ENCODE measurements around the gene PLD1. TPM values are rescaled to one million over a fixed set of nuclear protein-coding genes. Genes with fewer than 3 reads are reported as not detected.

Gene PLD1
- total and polyA plus RNA-seq, 10 of the 15 experiments (the other 5 are each of a cell fraction or from before 2014, with no cell fraction given), result 2.9 to 108 (median 3.6) TPM

DNA sequence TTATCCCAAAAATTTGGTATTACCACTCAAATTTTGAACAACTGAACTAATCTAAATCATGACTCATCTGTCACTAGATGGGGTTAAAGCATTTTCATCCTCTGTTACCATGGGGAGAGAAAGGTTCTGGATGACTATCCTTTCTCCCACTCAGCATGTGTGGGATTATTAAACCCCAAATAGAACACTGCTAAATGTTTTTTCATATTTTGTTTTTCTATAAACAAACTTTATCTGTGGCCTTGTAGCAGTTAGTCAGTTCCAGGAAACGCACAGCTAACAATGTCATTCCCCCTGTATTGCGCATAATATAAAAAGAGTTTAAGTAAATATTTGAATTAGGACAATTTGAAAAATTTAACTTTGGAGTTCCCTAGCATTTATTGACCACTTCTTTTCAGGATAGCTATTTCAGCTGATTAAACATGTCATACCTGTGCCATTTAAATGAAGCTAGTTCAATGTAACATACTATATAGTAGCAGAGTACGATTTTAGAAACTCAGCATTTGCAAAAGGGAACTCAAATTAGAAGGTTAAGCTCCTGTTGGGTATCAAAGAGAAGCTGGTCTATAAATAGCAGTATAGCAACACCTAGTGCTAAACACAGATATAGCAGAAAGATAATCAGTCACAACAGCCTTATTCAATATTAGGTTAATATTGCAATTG, 23.6 kb upstream of the PLD1 start (continued):
- TF ChIP-seq, protein P1, sequence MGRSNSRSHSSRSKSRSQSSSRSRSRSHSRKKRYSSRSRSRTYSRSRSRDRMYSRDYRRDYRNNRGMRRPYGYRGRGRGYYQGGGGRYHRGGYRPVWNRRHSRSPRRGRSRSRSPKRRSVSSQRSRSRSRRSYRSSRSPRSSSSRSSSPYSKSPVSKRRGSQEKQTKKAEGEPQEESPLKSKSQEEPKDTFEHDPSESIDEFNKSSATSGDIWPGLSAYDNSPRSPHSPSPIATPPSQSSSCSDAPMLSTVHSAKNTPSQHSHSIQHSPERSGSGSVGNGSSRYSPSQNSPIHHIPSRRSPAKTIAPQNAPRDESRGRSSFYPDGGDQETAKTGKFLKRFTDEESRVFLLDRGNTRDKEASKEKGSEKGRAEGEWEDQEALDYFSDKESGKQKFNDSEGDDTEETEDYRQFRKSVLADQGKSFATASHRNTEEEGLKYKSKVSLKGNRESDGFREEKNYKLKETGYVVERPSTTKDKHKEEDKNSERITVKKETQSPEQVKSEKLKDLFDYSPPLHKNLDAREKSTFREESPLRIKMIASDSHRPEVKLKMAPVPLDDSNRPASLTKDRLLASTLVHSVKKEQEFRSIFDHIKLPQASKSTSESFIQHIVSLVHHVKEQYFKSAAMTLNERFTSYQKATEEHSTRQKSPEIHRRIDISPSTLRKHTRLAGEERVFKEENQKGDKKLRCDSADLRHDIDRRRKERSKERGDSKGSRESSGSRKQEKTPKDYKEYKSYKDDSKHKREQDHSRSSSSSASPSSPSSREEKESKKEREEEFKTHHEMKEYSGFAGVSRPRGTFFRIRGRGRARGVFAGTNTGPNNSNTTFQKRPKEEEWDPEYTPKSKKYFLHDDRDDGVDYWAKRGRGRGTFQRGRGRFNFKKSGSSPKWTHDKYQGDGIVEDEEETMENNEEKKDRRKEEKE (IDR thresholded peaks at IDR 0.05), result no peak
- TF ChIP-seq, protein P2, sequence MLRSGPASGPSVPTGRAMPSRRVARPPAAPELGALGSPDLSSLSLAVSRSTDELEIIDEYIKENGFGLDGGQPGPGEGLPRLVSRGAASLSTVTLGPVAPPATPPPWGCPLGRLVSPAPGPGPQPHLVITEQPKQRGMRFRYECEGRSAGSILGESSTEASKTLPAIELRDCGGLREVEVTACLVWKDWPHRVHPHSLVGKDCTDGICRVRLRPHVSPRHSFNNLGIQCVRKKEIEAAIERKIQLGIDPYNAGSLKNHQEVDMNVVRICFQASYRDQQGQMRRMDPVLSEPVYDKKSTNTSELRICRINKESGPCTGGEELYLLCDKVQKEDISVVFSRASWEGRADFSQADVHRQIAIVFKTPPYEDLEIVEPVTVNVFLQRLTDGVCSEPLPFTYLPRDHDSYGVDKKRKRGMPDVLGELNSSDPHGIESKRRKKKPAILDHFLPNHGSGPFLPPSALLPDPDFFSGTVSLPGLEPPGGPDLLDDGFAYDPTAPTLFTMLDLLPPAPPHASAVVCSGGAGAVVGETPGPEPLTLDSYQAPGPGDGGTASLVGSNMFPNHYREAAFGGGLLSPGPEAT (IDR thresholded peaks at IDR 0.05; ENCODE audit: low read depth), result no peak; the same call in 1 of the 2 replicates
- TF ChIP-seq SMC3 (IDR thresholded peaks at IDR 0.05; ENCODE audit: borderline replicate concordance, low read length) (peak; percentile 79), SMAD5 (IDR thresholded peaks at IDR 0.05; ENCODE audit: low read depth) (no peak), SRF (IDR thresholded peaks at IDR 0.05; ENCODE audit: low read depth in 2 of 2, low read length in 2 of 2) (no peak), CREM (IDR thresholded peaks at IDR 0.05; ENCODE audit: low read depth) (no peak), PML (IDR thresholded peaks at IDR 0.05; ENCODE audit: low read length) (no peak), CHD1 (IDR thresholded peaks at IDR 0.05; ENCODE audit: low read depth, low read length) (no peak), LARP7 (IDR thresholded peaks at IDR 0.05) (no peak), CEBPB (IDR thresholded peaks at IDR 0.05; ENCODE audit: borderline replicate concordance in 1 of 2, low read depth in 2 of 2, low read length in 2 of 2) (no peak), KDM1A (IDR thresholded peaks at IDR 0.05; ENCODE audit: borderline replicate concordance) (no peak)
- TF ChIP-seq, protein P3, sequence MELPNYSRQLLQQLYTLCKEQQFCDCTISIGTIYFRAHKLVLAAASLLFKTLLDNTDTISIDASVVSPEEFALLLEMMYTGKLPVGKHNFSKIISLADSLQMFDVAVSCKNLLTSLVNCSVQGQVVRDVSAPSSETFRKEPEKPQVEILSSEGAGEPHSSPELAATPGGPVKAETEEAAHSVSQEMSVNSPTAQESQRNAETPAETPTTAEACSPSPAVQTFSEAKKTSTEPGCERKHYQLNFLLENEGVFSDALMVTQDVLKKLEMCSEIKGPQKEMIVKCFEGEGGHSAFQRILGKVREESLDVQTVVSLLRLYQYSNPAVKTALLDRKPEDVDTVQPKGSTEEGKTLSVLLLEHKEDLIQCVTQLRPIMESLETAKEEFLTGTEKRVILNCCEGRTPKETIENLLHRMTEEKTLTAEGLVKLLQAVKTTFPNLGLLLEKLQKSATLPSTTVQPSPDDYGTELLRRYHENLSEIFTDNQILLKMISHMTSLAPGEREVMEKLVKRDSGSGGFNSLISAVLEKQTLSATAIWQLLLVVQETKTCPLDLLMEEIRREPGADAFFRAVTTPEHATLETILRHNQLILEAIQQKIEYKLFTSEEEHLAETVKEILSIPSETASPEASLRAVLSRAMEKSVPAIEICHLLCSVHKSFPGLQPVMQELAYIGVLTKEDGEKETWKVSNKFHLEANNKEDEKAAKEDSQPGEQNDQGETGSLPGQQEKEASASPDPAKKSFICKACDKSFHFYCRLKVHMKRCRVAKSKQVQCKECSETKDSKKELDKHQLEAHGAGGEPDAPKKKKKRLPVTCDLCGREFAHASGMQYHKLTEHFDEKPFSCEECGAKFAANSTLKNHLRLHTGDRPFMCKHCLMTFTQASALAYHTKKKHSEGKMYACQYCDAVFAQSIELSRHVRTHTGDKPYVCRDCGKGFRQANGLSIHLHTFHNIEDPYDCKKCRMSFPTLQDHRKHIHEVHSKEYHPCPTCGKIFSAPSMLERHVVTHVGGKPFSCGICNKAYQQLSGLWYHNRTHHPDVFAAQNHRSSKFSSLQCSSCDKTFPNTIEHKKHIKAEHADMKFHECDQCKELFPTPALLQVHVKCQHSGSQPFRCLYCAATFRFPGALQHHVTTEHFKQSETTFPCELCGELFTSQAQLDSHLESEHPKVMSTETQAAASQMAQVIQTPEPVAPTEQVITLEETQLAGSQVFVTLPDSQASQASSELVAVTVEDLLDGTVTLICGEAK (IDR thresholded peaks at IDR 0.05; ENCODE audit: borderline replicate concordance), result no peak
- TF ChIP-seq, protein P4, sequence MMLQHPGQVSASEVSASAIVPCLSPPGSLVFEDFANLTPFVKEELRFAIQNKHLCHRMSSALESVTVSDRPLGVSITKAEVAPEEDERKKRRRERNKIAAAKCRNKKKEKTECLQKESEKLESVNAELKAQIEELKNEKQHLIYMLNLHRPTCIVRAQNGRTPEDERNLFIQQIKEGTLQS (IDR thresholded peaks at IDR 0.05; ENCODE audit: borderline replicate concordance, extremely low read depth, low read depth, low read length), result no peak
- TF ChIP-seq, protein P5, sequence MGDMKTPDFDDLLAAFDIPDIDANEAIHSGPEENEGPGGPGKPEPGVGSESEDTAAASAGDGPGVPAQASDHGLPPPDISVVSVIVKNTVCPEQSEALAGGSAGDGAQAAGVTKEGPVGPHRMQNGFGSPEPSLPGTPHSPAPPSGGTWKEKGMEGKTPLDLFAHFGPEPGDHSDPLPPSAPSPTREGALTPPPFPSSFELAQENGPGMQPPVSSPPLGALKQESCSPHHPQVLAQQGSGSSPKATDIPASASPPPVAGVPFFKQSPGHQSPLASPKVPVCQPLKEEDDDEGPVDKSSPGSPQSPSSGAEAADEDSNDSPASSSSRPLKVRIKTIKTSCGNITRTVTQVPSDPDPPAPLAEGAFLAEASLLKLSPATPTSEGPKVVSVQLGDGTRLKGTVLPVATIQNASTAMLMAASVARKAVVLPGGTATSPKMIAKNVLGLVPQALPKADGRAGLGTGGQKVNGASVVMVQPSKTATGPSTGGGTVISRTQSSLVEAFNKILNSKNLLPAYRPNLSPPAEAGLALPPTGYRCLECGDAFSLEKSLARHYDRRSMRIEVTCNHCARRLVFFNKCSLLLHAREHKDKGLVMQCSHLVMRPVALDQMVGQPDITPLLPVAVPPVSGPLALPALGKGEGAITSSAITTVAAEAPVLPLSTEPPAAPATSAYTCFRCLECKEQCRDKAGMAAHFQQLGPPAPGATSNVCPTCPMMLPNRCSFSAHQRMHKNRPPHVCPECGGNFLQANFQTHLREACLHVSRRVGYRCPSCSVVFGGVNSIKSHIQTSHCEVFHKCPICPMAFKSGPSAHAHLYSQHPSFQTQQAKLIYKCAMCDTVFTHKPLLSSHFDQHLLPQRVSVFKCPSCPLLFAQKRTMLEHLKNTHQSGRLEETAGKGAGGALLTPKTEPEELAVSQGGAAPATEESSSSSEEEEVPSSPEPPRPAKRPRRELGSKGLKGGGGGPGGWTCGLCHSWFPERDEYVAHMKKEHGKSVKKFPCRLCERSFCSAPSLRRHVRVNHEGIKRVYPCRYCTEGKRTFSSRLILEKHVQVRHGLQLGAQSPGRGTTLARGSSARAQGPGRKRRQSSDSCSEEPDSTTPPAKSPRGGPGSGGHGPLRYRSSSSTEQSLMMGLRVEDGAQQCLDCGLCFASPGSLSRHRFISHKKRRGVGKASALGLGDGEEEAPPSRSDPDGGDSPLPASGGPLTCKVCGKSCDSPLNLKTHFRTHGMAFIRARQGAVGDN (IDR thresholded peaks at IDR 0.05), result no peak

All from GM12878 (cell line).